Forelimb muscle (tissue), 1 donor: Measurements from ENCODE around the gene COMMD1. TPM values are rescaled to one million over a fixed set of nuclear protein-coding genes. Genes with fewer than 3 reads are reported as not detected.

ENCODE experiments used
- DNase-seq: peaks from one replicate; pipeline ENCODE4 v3.0.0-alpha.2; 2013; ENCODE audit warnings: low read depth
- polyA plus RNA-seq: library from polyadenylated mRNA; unstranded; fragments of 120-200 nt; gene quantifications from one replicate; pipeline ENCODE4 v1.2.1, GENCODE V29; 2013; ENCODE audit not compliant: insufficient read length

Gene COMMD1
- polyA plus RNA-seq, 1 donor = 63.9 TPM

- DNase-seq = no peak
Measured at GRCh38 chr2:62176801-62177200, 271.3 kb downstream of the COMMD1 start.

- DNase-seq = no peak
Measured at GRCh38 chr2:62177392-62178049, 272.0 kb downstream of the COMMD1 start.

- peak; percentile 58 for DNase-seq
Measured at GRCh38 chr2:62178741-62179271, 273.3 kb downstream of the COMMD1 start.

- DNase-seq = no peak
Measured at GRCh38 chr2:62180975-62181374, 275.5 kb downstream of the COMMD1 start.

- no peak for DNase-seq
Measured at GRCh38 chr2:62181843-62182242, 276.4 kb downstream of the COMMD1 start.

GRCh38 chr2:62184512-62185230 lies 279.2 kb downstream of the COMMD1 start:
- no peak for DNase-seq

Other genes with a start within 250 kb of the COMMD1 start
- 13.3 TPM for gene FAM161A, start 51.6 kb upstream of the COMMD1 start, polyA plus RNA-seq
- gene CCT4, start 17.0 kb upstream of the COMMD1 start, polyA plus RNA-seq = 112 TPM